ENCODE data around the gene FAM185A. TPM values are rescaled to one million over a fixed set of nuclear protein-coding genes. Genes with fewer than 3 reads are reported as not detected.

FAM185A gene
- total and polyA plus RNA-seq, 9 of the 15 experiments (the other 6 are each of a cell fraction or from before 2014, with no cell fraction given): 1.7 to 17.4 (median 10.6) TPM

- Histone ChIP-seq H3K9me3 (replicated peaks; ENCODE audit: control insufficient read depth, insufficient read depth, low read depth, low read length) (no peaks in the 10 kb centered on the region), H3K4me2 (ENCODE audit: insufficient read depth, low read length) (no peak overlapping the region), H3K9me1 (ENCODE audit: control insufficient read depth, insufficient read depth, low read length) (no peaks in the 10 kb centered on the region), H4K20me1 (replicated peaks; ENCODE audit: control insufficient read depth, insufficient read depth, low read length) (no peaks in the 10 kb centered on the region), H3K4me1 (replicated peaks in 1 of 2; ENCODE audit: control insufficient read depth in 2 of 2, insufficient read depth in 2 of 2, low read length in 2 of 2) (no peaks in the 10 kb centered on the region), H2AFZ (ENCODE audit: low read depth, low read length) (no peak overlapping the region), H3K9ac (ENCODE audit: insufficient read depth in 1 of 2, low read depth in 2 of 2, low read length in 2 of 2) (no peak overlapping the region), H3K27ac (ENCODE audit: extremely low read depth, low read depth, low read length) (no peak overlapping the region), H3K4me3 (no peak overlapping the region), H3K36me3 (ENCODE audit: control insufficient read depth, insufficient read depth, low read length) (peaks cover 19% of the 10 kb centered on the region), H3K79me2 (ENCODE audit: control insufficient read depth, insufficient read depth, low read length) (no peaks in the 10 kb centered on the region), H3K27me3 (ENCODE audit: control insufficient read depth in 2 of 2, insufficient read depth in 2 of 2, low read length in 2 of 2) (no peaks in the 10 kb centered on the region)
- CTCF ChIA-PET (ENCODE audit: low intra/inter-chr PET ratio): no interaction called here
- DNase-seq (ENCODE audit: extremely low read depth in 1 of 4, low spot score in 3 of 4) (no peak), FAIRE-seq (no peak), ATAC-seq (no peak)
- TF ChIP-seq MEIS2 (IDR thresholded peaks at IDR 0.05; ENCODE audit: partially characterized antibody): peak; percentile 27
- no peak for TF ChIP-seq PBX2 (CRISPR knock-in tag; IDR thresholded peaks at IDR 0.05; ENCODE audit: low read depth)
- TF ChIP-seq PBX2 (tag; conservative IDR thresholded peaks at IDR 0.05; ENCODE audit: low read depth): 0 out of 2 replicates have a peak, but pooled peaks have one; percentile 15
- TF ChIP-seq NFRKB (IDR thresholded peaks at IDR 0.05; ENCODE audit: low read depth): no peak
- TF ChIP-seq RFX5 (IDR thresholded peaks at IDR 0.05; ENCODE audit: low read depth, low read length): no peak
- no peak for TF ChIP-seq RAD21 (CRISPR knock-in tag; conservative IDR thresholded peaks at IDR 0.05 in 1 of 2, IDR thresholded peaks at IDR 0.05 in 1 of 2)
- no peak for TF ChIP-seq PRDM10 (IDR thresholded peaks at IDR 0.05; ENCODE audit: partially characterized antibody)
- peak; percentile 39; the same call in 1 of the 2 replicates for TF ChIP-seq PKNOX1 (IDR thresholded peaks at IDR 0.05)
- intact Hi-C loops (cut with micrococcal nuclease): no loop called here
- POLR2A ChIA-PET: no interaction called here
- in situ Hi-C loops (cut with MboI): no loop called here
- no TSS peak for BruUV-seq (replicated peaks)
Measured at GRCh38 chr7:102842284-102842683, 93.5 kb downstream of the FAM185A start.

Data from K562 (cell line).